HTR-8/SVneo (cell line): ENCODE data around the gene LRMDA.
"Not testable (repeated sequence)": the region's sequence is repeated elsewhere in the genome, so short reads cannot be mapped to it uniquely, and the experiment has no call there.

Experiments used
- DNase-seq: peaks from one replicate; pipeline ENCODE4 v3.0.0; 2011; ENCODE audit warnings: low spot score, mixed read lengths; ENCODE audit not compliant: insufficient read length
- FAIRE-seq: peaks from 2 replicates; lab custom pipeline; 2011; peaks lifted over from hg19 to GRCh38; lab: Jason Lieb, UNC

Gene LRMDA

DNA sequence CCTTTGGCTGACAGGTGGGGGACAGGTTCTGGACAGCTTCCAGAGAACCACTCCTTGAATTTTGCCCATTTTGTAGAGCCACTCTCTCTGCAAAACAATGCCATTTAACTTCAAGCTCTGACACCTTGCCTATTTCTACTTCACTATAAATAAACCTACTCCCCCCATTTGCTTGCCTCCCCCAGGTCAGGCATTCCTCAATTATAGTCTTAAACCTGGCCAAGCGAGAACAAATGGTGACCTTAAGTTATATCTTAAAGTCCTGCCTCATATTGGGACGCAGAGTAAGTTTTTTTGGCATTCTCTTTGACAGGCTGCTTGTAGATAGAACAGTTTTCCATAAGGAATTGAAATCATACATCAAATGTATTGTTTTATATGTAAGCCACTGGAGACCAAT, 706.9 kb downstream of the LRMDA start:
- no peak for FAIRE-seq
- DNase-seq = no peak

DNA sequence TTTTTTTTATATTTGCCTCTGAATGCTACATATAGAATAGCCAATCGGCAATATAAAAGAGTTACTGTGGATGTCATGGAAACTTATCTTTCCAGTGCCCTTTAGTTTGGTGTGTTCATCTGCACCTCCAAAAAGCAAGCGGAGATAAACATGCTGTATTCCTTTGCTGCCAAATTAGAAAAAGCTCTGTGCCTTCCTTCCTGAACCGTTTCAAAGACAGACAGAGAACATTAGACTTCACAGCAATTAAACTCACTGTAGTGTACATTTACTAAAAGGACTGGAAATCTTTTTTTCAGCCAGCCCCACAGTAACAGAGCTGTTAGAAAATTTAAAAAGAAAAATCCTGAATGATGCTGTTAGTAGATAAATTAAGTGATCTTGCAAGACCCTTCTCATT, 707.5 kb downstream of the LRMDA start:
- FAIRE-seq (no peak), DNase-seq (no peak)

DNA sequence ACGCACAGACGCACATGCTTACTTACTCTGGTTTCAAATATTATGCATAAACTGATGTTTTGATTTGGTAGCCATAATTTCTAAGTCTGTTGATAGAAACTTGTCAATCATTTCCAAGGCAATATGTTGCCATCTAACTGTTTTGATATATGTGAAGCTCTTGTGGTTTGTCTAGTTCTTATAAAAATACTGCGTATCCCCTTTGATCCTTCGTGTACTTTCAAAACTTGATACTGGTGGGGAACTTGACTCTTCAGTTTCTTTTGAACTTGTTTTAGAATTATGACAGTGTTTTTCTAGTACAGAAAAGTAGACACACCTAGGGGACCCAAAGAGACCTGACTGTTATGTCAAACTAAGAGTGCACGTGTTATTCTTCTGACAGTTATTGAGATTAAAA, 708.0 kb downstream of the LRMDA start:
- FAIRE-seq = no peak
- no peak for DNase-seq

DNA sequence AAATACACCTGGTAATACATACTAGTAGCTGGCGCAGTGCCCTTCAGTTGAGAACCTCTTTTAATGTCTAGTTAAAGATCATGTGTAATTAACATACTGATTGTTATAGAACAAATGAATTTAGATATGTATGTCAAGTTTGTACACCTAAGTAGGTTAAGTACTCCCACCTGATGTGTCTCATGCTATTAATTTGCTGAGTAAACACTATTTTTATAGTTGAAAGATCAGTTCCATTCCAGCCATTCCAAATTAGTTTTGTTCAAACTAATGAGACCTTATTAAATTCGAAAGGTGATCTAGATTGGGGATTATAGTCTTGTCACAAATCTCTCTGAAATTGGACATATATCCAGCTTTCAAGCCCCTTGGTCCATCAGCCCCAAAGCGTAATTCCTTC, 710.0 kb downstream of the LRMDA start:
- no peak for FAIRE-seq

DNA sequence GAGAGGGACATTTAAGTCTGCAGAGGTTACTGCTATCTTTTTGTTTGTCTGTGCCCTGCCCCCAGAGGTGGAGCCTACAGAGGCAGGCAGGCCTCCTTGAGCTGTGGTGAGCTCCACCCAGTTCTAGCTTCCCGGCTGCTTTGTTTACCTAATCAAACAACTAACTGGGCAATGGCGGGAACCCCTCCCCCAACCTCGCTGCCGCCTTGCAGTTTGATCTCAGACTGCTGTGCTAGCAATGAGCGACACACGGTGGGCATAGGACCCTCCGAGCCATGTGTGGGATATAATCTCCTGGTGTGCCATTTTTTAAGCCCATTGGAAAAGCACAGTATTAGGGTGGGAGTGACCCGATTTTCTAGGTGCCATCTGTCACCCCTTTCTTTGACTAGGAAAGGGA, 716.8 kb downstream of the LRMDA start:
- not testable (repeated sequence) for FAIRE-seq, DNase-seq

More for the DNA sequence above, 710.0 kb downstream of the LRMDA start:
- DNase-seq = no peak

DNA sequence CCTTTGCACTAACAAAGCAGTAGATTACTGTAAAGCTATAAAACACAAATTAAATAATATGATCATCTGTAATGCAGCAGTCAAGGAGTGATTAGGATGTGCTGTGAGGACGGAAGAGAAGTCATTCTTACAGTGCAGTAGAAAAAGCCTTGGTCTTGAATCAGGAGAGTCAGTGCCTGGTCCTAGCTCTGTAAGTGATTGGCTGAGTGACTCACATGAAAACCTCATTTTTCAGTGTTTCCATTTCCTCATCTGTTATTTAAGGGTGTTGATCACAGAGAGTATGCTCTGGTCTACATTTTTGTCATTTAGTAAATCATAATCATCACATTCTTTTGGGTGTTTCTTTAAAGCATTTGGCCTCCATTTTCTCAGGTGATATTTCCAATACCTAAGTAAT, 717.8 kb downstream of the LRMDA start:
- DNase-seq = no peak
- FAIRE-seq = no peak

DNA sequence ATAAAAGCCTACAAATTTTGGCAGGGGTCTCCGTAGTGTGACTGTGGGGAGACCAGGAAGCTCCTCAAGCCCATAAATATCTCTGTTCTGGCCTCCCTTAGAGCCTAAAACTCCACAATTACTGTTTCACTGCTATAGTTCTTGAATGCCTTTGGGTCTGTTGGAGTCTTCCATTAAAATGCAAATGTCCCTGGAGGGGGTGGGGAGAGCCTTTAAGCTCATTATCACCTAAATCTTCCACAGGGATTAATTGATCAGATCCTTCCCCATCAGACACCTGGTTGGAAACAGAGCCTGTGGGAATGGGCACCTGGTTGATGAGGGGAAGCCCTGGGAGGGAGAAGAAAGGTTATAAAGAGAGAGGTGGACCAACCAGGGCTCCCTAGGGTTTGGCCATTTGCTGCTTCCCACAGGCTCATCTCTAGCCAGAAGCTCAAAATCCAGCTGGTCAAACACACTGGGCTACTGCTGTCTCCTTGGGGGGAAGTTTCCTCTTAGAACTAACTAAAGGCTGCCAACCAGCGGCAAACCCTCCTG, 718.2 kb downstream of the LRMDA start:
- FAIRE-seq (no peak), DNase-seq (no peak)

DNA sequence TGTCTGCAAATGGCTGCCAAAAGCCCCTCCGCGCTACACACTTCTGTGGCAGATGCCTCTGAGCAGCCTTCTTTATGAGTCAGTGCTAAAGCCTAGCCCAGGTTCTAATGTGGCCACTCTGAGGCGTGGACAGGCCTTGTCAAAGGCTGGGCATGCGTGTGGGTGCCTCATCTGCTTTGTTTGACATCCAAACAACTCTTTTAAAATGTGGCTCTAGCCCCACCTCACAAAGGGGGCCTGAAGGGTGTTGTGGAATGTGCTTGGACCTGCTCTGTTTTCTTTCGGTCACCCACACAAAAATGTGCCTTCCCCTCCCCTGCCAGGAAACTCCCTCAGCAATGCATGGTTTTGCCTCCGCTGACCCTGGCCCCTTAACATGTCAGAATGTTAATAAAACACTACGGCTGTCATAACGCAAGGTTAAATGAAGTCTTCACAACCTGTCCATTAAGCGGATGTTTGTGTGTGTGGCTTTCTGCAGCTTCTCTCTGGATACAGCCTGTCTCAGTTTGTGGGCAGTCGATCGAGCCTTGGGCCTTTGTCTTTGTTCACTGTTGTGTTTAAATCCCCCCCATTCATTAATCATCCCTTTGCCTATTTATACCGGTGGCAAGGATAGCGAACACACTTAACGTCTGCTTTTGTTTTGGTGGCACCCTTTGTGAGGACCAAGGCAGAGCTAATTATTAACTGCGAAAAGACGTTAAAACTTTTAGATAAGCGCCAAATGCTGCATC, 718.9 kb downstream of the LRMDA start:
- FAIRE-seq (peak; percentile 77), DNase-seq (peak; percentile 59)

DNA sequence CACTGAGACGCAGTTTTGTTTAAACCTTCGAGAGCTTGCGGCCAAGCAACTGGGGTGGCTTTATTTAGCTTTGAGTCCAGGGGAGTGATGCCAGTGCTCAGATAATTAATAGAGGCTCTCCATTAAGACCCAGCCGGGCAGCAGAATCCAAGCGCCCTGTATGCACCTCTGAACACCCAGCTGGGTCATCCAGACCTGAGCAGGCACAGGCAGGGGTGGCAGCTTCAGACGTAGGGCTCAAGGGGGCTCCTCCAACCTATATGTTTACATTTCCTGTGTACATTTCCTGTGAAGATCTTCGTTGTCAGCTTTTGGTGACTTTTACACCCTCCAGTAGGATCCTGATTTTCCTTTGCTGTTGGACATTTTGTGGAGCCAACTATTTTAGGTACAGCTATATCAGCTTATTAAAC, 719.5 kb downstream of the LRMDA start:
- DNase-seq (no peak), FAIRE-seq (no peak)

DNA sequence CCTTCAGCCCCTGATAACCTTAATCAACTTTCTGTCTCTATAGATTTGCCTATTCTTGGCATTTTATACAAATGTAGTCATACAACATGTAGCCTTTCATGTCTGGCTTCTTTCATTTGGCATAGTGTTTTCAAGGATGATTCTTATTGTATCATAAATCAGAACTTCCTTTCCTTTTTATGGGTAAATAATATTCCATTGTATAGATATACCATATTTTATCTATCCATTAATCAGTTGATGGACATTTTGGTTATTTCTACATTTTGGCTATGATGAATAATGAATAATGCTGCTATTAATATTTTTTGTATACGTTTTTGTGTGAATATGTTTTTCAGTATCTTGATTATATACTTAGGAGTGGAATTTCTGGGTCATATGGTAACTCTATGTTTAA, 720.8 kb downstream of the LRMDA start:
- FAIRE-seq (no peak), DNase-seq (no peak)

DNA sequence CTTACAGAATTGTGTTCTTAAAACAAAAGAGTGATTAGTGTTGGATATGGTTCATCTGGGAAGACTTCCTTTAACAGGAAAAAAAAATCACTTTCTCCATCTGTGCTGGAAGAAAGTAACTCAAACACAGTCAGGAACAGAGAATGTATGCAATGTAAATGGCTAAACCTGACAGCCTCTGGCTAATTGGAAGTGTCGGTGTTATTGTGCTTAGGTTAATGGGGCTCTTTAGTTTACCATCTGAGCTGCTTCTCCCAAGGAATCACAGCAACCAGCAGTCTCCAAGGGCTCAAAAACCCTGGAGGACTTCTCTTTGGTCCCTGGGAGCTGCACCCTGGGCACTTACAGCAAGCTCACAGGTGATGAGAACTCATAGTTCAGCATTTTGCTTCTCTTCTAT, 724.5 kb downstream of the LRMDA start:
- FAIRE-seq = no peak

DNA sequence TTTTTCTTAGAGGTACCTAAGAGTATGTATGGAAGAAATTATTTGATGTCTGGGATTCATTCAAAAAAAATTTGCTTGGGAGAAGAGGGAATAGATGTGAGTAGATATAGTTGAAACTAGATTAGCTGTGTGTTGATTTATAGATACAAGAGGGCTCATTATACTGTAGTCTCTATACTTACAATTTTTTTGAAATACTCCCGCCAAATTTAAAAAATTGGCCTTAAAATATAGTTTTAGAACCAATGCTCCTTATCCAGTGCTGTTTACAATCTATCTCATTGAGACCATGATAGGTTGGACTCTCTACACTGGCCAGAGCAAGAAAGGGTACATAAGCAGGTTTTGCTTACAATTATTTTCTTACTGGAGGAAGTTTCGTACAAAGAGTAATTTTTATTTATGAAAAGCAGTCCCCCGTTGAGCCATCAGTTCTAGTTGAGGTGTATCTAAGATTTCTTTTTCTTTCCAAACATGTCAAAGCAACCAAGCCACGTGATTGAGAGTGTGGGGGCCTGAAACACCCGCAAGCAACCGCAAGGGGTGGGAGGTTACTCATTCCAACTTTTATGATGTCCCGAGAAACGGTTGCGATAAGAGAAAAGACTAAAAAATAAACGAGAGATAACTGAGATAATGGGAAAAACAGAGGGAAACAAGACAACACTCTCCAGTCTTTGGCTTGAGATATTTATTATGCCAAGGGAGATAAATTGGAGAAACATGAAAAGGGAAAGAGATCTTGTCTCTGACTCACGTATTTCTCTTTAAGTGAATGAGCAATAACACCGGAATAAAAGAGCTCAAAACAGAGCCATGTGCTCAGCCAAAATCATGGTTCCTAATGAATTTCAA, 729.2 kb downstream of the LRMDA start:
- FAIRE-seq = no peak
- DNase-seq = no peak

More for the DNA sequence above, 724.5 kb downstream of the LRMDA start:
- no peak for DNase-seq

DNA sequence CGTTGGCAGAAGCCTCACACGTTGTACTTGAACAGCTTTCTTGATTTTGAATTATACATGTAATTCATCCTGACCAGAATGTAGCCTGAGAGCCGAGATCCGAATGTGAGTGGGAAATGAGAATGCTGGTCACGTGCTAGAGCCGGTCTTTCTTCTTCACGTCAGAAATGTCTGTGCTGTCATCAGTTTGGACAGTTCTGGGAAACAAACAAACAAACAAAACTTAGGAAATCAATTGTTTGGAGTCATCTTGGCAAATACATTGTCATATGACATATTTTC, 729.8 kb downstream of the LRMDA start:
- no peak for DNase-seq
- FAIRE-seq = no peak

DNA sequence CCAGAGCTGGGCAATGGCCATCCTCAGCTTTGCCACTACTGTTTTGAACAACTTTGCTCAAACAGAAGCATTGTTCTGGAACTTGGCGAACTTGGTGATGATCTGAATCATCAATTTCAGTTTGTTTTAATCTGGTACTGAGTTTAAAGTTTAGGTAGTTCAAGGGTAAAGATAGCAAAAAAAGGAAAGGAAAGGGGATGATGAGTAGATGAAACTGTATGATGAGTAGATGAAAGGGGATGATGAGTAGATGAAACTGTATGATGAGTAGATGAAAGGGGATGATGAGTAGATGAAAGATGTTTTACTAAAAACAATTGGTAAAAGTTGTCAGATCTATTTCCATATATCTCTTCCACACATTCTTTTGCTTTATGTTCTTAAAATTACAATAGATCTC, 737.0 kb downstream of the LRMDA start:
- no peak for FAIRE-seq
- no peak for DNase-seq

DNA sequence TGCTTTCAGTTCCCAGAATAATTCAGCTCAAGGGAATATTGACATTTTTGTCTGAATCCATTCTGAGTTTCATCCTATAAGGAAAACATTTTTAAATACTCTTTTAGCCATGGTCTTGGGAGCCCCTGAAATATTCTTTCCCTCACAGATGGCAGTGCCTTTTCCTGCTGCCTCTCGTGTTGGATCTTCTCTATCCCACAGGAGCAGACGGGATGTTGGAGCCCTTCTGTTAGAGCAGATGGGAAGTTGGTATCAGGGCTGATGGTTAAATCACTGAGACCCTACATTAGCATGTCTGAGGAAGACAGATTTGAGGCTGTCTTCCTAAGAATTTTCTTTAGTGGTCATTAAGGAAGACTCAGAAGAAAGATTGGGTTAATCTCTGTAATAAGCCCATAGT, 737.8 kb downstream of the LRMDA start:
- FAIRE-seq (no peak), DNase-seq (no peak)

DNA sequence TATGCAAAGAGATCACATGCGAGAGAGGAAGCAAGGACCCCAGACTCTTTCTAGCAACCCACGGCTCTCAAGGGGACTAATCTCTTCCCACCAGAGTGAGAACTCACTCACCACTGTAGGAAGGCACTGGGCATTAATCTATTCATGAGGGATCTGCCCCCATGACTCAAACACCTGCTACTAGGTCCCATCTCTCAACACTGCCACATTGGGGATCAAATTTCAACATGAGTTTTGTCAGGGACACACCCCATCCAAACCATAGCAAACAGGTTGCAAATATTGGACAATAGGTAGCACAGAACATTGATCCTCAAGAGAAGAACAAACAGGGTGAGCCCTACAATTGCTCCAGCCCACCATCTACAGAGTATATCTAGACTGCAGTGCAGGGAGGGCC, 740.6 kb downstream of the LRMDA start:
- no peak for FAIRE-seq

DNA sequence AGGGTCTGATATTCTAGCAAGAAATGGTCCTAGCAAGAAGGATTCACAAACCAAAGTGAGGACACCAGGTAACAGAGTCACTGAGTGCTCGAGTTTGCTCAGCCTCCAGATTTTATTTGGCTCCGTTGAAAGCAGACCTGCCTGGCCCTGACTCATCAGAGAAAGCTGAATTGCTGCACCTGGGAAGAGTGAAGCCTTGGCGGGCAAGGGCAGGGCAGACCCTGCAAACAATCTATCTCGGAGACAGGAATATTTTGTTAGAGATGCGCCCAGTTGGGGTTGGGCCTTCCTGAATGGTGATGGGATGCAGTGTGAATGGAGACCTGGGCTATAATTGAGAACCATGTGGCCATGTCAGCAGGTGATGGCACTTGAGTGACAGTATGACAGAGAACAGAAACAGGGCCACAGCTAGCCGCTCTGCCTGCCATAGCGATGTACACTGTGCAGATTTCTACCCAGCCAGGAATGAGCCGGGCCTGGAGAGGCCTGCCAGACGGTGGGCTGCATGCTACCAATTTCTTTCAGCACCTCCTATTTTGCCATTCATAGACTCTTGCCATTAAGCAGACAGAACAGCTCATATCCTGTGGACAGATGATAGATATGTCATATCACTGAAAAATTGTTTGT, 744.2 kb downstream of the LRMDA start:
- DNase-seq (no peak), FAIRE-seq (no peak)

More for the DNA sequence above, 740.6 kb downstream of the LRMDA start:
- no peak for DNase-seq

DNA sequence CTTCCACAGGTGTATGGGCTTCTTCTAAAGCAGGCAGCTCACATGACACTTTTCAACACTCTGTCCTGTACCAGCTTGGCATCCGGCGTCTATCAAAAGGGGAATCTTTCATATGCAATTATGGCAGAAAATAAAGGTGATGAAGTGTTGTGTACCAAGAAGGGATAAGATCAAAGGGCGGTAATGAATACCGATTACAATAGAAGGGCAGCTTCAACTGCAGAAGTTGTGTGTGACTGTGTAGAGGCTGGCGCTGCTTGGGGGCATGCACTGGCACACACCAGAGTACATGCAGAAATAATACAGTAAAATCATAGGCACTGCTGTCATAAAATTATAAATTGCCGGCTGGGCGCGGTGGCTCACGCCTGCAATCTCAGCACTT, 744.7 kb downstream of the LRMDA start:
- DNase-seq (no peak), FAIRE-seq (no peak)

DNA sequence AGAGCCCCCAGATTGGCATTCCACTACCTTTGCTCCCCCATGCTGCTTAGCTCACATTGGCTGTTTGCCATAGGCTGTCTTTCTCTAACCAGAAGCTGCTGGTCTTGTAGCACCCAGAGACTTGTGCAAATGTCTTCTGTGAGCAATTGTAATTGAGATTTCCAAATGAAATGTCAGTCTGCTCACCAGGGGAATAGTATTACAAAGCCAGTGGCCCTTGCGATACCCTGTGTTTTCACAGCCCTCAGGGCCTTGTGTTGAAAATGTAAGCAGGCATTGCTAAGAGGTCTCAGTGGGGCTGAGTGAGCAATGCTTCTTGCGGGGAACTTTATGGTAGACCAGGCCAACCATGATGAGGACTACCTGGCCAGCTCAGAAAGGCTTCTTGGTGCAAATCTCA, 746.5 kb downstream of the LRMDA start:
- DNase-seq (no peak), FAIRE-seq (no peak)

DNA sequence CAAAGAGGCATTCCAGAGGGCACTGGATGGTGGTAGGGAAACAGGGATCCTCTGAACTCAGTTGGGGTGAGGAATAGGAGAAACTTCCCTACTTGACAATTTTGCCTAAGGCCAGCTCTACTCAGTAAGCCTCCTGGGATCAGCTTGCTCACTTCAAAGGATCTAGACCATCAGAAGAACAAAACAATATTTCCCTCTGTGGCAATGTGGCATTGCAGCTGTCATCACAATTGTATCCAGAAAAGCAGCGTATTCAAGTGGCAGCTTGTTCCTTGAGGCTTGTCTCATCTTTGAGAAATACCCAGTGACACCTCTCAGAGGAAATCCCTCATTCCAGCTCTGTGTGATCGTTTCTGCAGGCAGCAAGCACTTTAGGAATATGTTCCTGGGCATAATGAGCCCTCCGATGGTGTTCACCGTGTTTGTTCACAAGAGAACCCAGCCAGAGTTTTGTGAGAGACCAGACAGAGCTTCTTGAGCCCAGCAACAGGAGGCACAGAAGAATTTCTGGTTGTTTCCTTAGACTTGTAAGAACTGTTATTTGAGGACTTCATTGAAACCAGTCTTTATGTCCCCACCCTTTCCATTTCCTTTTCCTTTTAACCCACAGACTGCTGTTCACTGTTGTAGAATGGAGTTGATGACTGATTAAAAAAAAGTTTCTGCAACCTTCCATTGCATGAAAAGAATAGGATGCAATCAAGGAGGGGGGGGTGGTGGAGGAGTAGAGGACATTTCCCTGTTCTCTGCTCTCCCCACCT, 747.3 kb downstream of the LRMDA start:
- peak; percentile 23 for FAIRE-seq
- no peak for DNase-seq
